HG03442 (cell line): Measurements from ENCODE around the gene LRTM2.

ENCODE experiments used
- ATAC-seq: cut with Tn5 transposase; IDR thresholded peaks from one replicate; pipeline ENCODE4 v1.9.1; 2021; ENCODE audit warnings: mild to moderate bottlenecking, moderate library complexity; ENCODE audit not compliant: unreplicated experiment

Gene LRTM2

GRCh38 chr12:1864456-1864855 lies 44.1 kb downstream of the LRTM2 start:
- no peak for ATAC-seq

GRCh38 chr12:1864867-1865266 lies 44.5 kb downstream of the LRTM2 start:
- ATAC-seq, result no peak

- no peak for ATAC-seq
These were observed 45.0 kb downstream of the LRTM2 start for GRCh38 chr12:1865284-1865866.

DNA sequence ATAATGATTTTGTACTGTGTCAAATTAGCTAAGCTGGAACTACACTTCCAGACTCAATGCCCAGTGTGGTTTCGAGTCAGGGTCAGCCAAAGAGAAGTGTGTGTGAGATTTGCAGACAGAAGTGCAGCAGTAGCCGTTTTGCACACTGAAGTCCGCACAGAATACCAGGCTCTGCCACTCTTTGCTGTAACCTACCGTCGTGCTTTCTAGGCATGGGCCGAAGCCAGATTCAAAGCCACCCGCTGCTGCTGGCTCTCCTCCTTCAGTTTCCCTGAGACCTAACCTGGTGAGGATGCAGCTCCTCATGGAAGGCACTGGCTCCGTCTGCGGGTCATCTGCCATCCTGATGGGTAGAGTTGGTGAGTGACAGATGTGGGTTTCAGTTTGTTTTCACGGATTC lies 48.8 kb downstream of the LRTM2 start:
- ATAC-seq, result no peak

GRCh38 chr12:1870086-1870485 lies 49.7 kb downstream of the LRTM2 start:
- no peak for ATAC-seq

GRCh38 chr12:1870998-1871917 lies 50.9 kb downstream of the LRTM2 start:
- ATAC-seq, result no peak

- ATAC-seq, result no peak
These were observed 51.6 kb downstream of the LRTM2 start for GRCh38 chr12:1872001-1872400.

GRCh38 chr12:1872448-1872847 lies 52.1 kb downstream of the LRTM2 start:
- ATAC-seq, result no peak

DNA sequence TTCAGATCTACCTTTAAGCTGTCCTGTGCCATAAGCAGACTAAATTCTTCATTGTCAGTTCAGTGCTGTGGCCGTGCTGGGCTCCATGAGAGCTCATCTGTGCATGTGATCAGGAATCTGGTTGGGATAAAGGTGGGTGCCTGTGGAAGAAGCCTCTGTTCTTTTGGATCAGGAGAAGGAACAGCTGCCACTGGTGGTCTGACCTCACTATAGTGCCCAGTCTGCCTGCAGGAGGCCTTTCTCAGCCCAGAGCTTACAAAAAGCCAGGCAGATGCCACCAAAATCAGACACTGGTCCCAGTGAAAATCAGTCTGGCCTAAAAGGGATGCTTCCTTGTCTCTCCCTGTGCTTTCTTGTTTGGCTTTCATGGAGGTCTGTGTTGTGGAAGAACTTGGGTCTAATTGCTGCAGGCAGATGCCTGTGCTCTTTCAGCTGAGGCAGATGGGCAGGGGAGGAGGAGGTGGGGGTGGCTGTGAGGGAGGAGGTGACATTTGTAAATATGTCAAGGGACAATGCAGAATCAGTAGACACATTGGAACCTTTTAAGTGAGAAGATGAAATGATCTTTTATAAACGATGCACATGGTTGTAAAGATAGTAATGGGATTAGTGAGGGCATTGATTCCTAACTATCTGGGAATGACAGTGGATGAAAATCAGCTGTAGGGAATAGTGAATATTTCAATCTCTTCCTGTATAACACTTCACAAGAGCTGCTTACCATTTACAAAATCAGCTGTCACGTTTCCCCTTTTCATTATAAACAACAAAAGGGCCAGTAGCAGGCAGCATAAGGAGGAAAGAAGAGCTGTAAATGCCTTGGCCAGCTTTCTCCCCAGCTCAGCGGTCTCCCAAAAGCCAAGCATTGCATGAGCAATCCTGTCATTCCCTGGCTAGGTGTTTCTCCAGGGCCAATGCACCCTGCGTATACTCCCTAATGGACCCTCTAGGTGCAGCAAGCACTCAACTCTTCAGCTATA lies 53.5 kb downstream of the LRTM2 start:
- no peak for ATAC-seq

DNA sequence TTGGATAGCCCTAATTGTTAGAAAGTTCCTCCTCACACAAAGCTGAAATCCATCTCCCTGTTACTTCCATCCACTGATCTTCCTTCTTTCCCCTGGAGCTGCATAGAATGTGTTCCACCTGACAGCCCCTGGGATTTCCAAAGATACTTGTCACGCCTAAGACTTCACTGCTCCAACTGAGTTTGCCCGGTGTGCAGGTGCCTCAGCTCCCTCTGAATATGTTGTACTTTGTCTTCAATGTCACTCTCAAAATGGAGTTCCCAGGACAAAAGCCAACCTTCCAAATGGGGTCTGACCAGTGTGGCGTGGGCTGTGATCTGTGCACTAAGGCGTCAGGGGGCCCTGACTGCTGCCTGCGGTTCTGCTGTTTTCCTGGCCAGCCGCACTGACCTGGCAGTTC lies 55.2 kb downstream of the LRTM2 start:
- no peak for ATAC-seq

DNA sequence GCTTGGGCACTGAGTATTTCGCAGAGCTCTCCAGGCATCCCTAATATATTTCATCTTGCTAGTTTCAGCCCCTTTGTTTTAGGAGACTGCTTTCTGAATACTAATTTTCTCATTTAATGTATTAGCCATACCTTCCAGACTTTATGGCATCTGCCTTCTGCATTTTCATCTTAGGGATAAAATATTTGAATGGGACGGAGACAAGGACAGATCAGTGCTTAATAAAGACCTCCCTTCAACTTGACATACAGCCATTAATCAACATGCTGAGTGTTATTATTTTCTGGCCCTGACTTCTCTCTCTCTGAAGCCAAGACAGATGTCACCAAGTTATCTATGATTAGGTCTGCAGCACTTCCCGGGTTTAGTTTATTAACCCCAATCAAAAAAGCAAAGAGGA lies 55.7 kb downstream of the LRTM2 start:
- ATAC-seq, result no peak

- ATAC-seq, result no peak
These were observed 57.0 kb downstream of the LRTM2 start for GRCh38 chr12:1877169-1877878.

- no peak for ATAC-seq
These were observed 57.8 kb downstream of the LRTM2 start for GRCh38 chr12:1878214-1878613.

DNA sequence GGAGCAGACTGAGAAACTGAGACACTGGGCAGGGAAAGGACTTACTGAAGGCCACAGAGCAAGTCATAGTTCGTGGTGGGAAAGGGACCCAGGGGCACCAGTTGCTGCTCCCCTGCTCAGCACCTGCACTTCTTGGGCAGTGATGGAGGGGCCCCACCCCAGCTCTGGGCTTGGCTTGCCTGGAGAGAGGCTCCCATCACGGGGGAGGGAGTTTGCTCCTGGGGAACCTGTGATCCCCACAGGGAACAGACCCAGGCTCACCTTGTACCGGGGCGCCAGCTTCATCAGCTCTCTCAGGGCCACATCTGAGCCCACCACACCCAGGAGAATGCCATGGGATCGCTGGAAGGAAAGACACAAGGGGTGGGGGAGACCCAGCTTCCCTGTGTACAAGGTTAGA lies 58.3 kb downstream of the LRTM2 start:
- no peak for ATAC-seq

GRCh38 chr12:1879633-1880032 lies 59.3 kb downstream of the LRTM2 start:
- ATAC-seq, result no peak

DNA sequence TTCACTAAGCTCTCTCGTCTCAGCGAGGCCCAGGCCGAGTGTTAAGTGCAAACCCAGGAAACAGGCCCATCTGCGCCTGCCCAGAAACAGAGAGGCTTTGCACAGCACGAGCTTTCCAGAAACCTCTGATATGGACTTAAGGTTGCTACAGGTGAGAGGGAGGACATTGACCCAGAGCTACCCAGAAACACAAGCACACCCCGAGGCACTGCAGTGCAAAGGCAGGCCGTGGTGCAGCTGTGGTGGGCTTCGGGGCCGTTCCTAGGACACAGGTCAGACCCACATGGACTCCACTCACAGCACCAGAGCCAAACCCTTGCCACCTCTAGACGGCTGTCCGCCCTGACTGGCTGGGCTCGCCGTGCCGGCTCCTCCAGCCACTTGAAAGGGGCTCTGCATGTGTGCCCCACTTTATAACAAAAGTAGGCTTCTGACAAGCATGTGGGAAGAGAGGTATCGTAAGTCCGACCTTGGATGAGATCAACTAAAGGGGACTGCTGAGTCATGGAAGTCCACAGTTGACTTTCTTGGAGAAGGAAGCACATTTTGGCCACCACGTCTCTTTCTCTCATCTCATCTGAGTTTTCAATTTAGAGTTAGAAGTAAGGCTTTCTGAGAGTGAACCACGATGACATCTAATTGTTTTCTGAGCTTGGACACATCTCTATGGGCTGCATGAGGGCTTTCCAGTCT lies 59.9 kb downstream of the LRTM2 start:
- no peak for ATAC-seq

DNA sequence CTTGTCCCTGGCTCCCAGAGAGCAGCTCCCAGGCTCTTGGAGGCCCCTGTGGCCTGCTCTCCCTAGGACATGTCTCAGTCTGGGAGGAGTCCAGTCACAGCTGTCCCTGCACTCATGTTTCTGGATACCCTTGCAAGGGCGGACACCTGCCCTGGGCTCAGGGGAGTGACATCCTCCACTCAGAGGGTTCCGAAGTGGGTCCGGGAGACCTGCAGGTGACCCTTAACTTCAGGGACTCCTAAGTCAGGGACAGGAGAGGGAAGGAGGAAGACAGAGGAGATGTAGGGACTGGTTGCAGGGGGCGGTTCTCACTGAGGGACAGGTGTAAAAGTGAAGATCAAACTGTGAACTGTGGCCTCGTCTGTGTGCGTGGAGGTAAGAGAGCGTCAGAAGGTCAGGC lies 60.5 kb downstream of the LRTM2 start:
- ATAC-seq, result no peak

DNA sequence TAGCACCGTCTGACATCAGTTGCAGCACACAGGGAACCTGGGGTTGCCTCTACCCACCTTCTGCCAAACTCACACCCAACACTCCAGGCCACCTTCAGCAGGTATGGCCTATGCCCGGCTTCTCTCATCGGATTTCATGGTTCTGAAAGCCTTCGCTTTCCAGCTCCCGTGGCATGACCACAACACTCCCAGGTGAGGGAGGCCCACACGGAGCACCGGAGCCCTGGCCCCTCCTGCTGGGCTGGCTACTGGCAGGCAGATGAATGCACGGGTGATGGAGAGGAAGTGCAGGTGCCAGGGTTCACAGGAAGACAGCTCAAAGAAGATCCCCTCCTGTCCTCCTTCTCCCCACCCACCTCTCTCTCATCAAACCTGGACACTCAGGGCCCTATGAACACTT lies 60.9 kb downstream of the LRTM2 start:
- no peak for ATAC-seq

DNA sequence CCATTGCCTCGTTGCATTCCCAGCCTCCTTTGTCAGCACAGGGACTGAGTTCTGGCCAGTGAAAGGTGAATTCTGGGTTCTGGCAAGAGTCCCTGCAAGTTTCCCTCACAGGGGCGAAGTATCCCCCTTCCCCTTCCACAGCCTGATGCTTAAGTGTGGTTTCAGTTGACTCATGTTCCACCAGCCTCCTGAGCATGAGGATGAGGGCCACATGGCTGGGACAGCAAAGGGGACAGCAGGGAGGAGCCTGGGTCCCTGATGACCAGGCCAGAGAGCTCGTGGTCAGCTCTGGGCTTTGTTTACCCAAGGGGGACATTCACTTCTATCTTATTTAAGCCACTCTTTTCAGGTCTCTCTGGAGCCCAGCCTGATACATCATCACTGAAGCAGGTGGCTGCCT lies 61.6 kb downstream of the LRTM2 start:
- ATAC-seq, result no peak

DNA sequence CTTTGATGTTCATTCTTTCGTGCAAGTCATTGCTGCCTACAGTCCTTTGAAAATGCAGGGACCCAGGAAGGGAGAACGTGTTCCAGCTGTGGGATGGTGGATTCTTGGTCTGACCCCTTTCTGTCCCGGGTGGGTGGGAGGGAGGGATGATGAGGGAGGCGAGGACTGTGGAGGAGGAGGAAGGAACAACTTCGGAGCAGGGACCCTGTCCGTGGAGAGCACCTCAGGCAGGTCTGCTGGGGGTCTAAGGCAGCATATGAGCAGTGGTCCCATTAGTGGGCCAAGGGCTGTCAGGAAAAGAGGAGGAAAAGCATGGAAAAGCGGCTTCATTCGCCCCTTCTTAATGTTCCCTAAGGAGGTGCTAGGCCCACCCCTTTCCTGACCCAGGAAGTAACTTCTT lies 62.0 kb downstream of the LRTM2 start:
- no peak for ATAC-seq
